GM19025 (cell line): ENCODE data around the gene C6orf89.
"Not testable (repeated sequence)": the region's sequence is repeated elsewhere in the genome, so short reads cannot be mapped to it uniquely, and the experiment has no call there.

Experiments used
- ATAC-seq: cut with Tn5 transposase; IDR thresholded peaks from one replicate; pipeline ENCODE4 v1.9.1; 2021; ENCODE audit warnings: mild to moderate bottlenecking, low read depth, moderate library complexity; ENCODE audit not compliant: unreplicated experiment

C6orf89 gene

GRCh38 chr6:36944650-36945049, 58.9 kb downstream of the C6orf89 start:
- ATAC-seq: no peak

GRCh38 chr6:36945301-36945700, 59.5 kb downstream of the C6orf89 start:
- ATAC-seq: no peak

- ATAC-seq: no peak
These were observed 60.8 kb downstream of the C6orf89 start for GRCh38 chr6:36946526-36946925.

- no peak for ATAC-seq
These were observed 62.0 kb downstream of the C6orf89 start for GRCh38 chr6:36947570-36948351.

- not testable (repeated sequence) for ATAC-seq
These were observed 63.3 kb downstream of the C6orf89 start for GRCh38 chr6:36949076-36949475.

GRCh38 chr6:36949636-36950035, 63.9 kb downstream of the C6orf89 start:
- ATAC-seq: no peak

- ATAC-seq: no peak
These were observed 68.1 kb downstream of the C6orf89 start for GRCh38 chr6:36953931-36954261.

- no peak for ATAC-seq
These were observed 68.6 kb downstream of the C6orf89 start, which contains the start of gene PI16 for GRCh38 chr6:36954262-36954931. TSS of gene PI16 (plus strand) at chr6:36954738. CDS start at chr6:36954761, 23 bp downstream.

- ATAC-seq: no peak
These were observed 69.4 kb downstream of the C6orf89 start for GRCh38 chr6:36955136-36955535.

GRCh38 chr6:36955671-36956445, 70.1 kb downstream of the C6orf89 start:
- ATAC-seq: no peak

GRCh38 chr6:36956446-36956820, 70.7 kb downstream of the C6orf89 start:
- no peak for ATAC-seq

- no peak for ATAC-seq
These were observed 72.1 kb downstream of the C6orf89 start for GRCh38 chr6:36957773-36958271.

- ATAC-seq: no peak
These were observed 73.2 kb downstream of the C6orf89 start for GRCh38 chr6:36958775-36959554.

- ATAC-seq: no peak
These were observed 74.0 kb downstream of the C6orf89 start for GRCh38 chr6:36959555-36960250.

- no peak for ATAC-seq
These were observed 76.0 kb downstream of the C6orf89 start for GRCh38 chr6:36961441-36962435.

GRCh38 chr6:36962874-36963273, 77.1 kb downstream of the C6orf89 start:
- no peak for ATAC-seq

- ATAC-seq: no peak
These were observed 77.9 kb downstream of the C6orf89 start for GRCh38 chr6:36963451-36964290.

GRCh38 chr6:36964349-36964748, 78.6 kb downstream of the C6orf89 start:
- no peak for ATAC-seq
